Ovary (tissue), 9 donors: ENCODE measurements around the gene KSR1. TPM values are rescaled to one million over a fixed set of nuclear protein-coding genes. Genes with fewer than 3 reads are reported as not detected.

Experiments used
- DNase-seq, 5 donors: peaks; one replicate each; pipeline ENCODE4 v3.0.0-alpha.2; 2019 to 2020
- H3K27ac ChIP-seq, 2 donors: fragments of 200-600 bp; one replicate each; pipeline versions ENCODE4 v1.5.1 to v1.8.0; 2019 to 2022
- H3K27me3 ChIP-seq: fragments of 200-600 bp; one replicate; pipeline ENCODE4 v1.8.0; 2022
- H3K36me3 ChIP-seq: fragments of 200-600 bp; sonication (generic); one replicate; pipeline ENCODE4 v1.5.1; 2019
- H3K4me1 ChIP-seq: one replicate; pipeline ENCODE4 v1.8.1; 2013; ENCODE audit warnings: mild to moderate bottlenecking, moderate library complexity; ENCODE audit not compliant: insufficient read depth
- H3K4me3 ChIP-seq: fragments of 200-600 bp; sonication (generic); one replicate; pipeline ENCODE4 v1.5.1; 2017
- H3K9me3 ChIP-seq, 2 donors: fragments of 200-600 bp in 1 of 2; sonication (generic) in 1 of 2; one replicate each; pipeline versions ENCODE4 v1.5.1 to v1.8.1; 2013 to 2019; ENCODE audit warnings: mild to moderate bottlenecking in 1 of 2, moderate library complexity in 1 of 2
- CTCF ChIP-seq, 3 donors: fragments of 450-650 bp in 2 of 3; fragments of 200-600 bp in 1 of 3; IDR thresholded peaks; one replicate each; pipeline versions ENCODE4 v1.5.1 to v1.8.0; 2016 to 2022; ENCODE audit warnings: antibody characterized with exemption in 3 of 3, mild to moderate bottlenecking in 1 of 3
- EP300 ChIP-seq: sonication (generic); formaldehyde crosslinking; IDR thresholded peaks from one replicate; pipeline ENCODE4 v1.6.1; 2017; ENCODE audit warnings: antibody characterized with exemption
- POLR2A ChIP-seq: fragments of 450-650 bp; IDR thresholded peaks from one replicate; pipeline ENCODE4 v1.6.1; 2017; ENCODE audit warnings: antibody characterized with exemption, mild to moderate bottlenecking, moderate library complexity
- WGBS, 3 donors: extraction: QIAGEN DNeasy Blood & Tissue Kit in 1 of 3; methylation state at CpG; one replicate each; pipeline versions ENCODE4 v1.1.5 to v1.1.7; 2013 to 2017; 5-methylcytosine and 5-hydroxymethylcytosine counted together
- intact Hi-C, 4 donors: fragments of 100-400 bp; cut with DNase I; formaldehyde crosslinking; loops; one replicate each; pipeline versions ENCODE4 v1.11.0 to v1.15.1; 2022 to 2023
- polyA plus RNA-seq, 2 donors: library from polyadenylated mRNA; stranded (reverse); fragments of 200-250 nt in 1 of 2; fragments of 350-450 nt in 1 of 2; fragmentation: Illumina TruSeq in 1 of 2; extraction: RNeasy Lipid Tissue Mini Kit (QIAGEN cat#74804) in 1 of 2; gene quantifications; one replicate each; pipeline ENCODE4 v1.2.3, GENCODE V29; 2013 to 2014
- total RNA-seq, 7 donors: library from RNA; depleted of rRNA in 2 of 7; stranded (reverse); fragments of >200 nt in 2 of 7; fragmentation: NEBNext Ultra II Directional in 3 of 7; extraction: Animal tissue kit (Norgen Biotek cat#: 25700) in 3 of 7; gene quantifications; one replicate each; pipeline versions ENCODE4 v1.1.0 to v1.2.4, GENCODE V29; 2016 to 2023
- donor health status: DM: no; HTN: no; CAD: no; lungs with moderate emphysema.
- donor health status: DM: no; HTN: no; CAD: no.
- donor health status: Bipolar disorder and iron deficiency.
- donor health status: DM: yes; HTN: yes; CAD: no.
- donor health status: DM: no; HTN: no; CAD: no.
- donor health status: DM: yes; HTN: yes; CAD: no.

Gene KSR1
- total and polyA plus RNA-seq, 9 donors: 27.7 to 84.8 (median 39.5) TPM

- intact Hi-C loops: no loop called here
- Histone ChIP-seq H3K4me1 (peaks cover 3% of the 10 kb centered on the region), H3K27me3 (no peaks in the 10 kb centered on the region), H3K4me3 (no peak overlapping the region), H3K36me3 (no peaks in the 10 kb centered on the region), H3K9me3 (no peaks in the 10 kb centered on the region), H3K27ac (no peak overlapping the region)
- no peak for TF ChIP-seq CTCF (IDR thresholded peaks at IDR 0.05)
- TF ChIP-seq POLR2A: no peak
- TF ChIP-seq EP300: no peak
- WGBS, 3 donors: 76 to 85% (median 81%) methylated on average over 7 of the region's 7 CpGs
- no peak for DNase-seq
These were observed 90.5 kb downstream of the KSR1 start for GRCh38 chr17:27546624-27547300.

GRCh38 chr17:27547301-27547683, 91.0 kb downstream of the KSR1 start:
- TF ChIP-seq POLR2A (no peak), CTCF (IDR thresholded peaks at IDR 0.05) (no peak), EP300 (no peak)
- WGBS, 3 donors: 50 to 82% (median 65%) methylated on average over 4 of the region's 4 CpGs
- DNase-seq: no peak
- H3K27ac ChIP-seq: no peak overlapping the region
- H3K4me3 ChIP-seq: no peak overlapping the region
- H3K9me3 ChIP-seq: no peaks in the 10 kb centered on the region
- intact Hi-C loops: no loop called here
- peaks cover 3% of the 10 kb centered on the region for H3K4me1 ChIP-seq
- no peaks in the 10 kb centered on the region for H3K36me3 ChIP-seq
- H3K27me3 ChIP-seq: no peaks in the 10 kb centered on the region

GRCh38 chr17:27548369-27548768, 92.1 kb downstream of the KSR1 start:
- TF ChIP-seq CTCF (IDR thresholded peaks at IDR 0.05) (no peak), POLR2A (no peak), EP300 (no peak)
- H3K27ac ChIP-seq: no peak overlapping the region
- H3K36me3 ChIP-seq: no peaks in the 10 kb centered on the region
- H3K4me3 ChIP-seq: no peak overlapping the region
- intact Hi-C loops: no loop called here
- H3K27me3 ChIP-seq: no peaks in the 10 kb centered on the region
- no peaks in the 10 kb centered on the region for H3K9me3 ChIP-seq
- 97 to 99% (median 98%) methylated on average over 7 of the region's 7 CpGs for WGBS, 3 donors
- H3K4me1 ChIP-seq: peaks cover 10% of the 10 kb centered on the region
- DNase-seq: no peak

DNA sequence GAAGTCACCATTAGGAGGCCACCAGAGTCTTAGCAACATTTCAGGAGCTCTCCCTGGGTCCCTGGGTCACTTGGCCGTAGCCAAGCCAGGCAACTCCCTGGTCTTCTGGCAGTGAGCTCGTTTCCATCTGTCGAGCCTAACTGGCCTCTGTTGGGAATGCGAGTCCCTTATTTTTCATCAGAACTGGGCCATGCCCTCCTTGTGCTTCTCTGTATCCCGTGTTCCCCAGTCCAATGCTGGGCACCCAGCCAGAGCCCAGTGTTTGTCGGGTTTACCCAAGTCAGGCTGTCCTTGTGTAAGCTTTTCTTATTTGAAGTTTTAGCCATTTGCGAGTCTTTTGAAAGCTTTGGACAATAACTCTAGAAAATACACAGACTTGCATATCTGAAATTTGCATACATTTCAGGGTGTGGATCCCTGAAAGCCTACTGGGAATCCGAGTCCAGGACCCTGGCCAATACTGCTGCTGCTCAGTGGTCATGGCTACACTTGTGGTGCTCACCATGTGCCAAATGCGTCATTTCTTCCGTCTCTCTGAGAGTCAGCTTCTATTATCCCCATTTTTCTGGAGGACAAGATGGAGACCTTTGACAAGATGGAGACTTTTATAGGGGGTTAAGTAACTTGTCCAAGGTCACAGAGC, 93.1 kb downstream of the KSR1 start:
- intact Hi-C loops: no loop called here
- Histone ChIP-seq H3K36me3 (no peaks in the 10 kb centered on the region), H3K4me3 (no peak overlapping the region), H3K9me3 (no peaks in the 10 kb centered on the region), H3K4me1 (peaks cover 15% of the 10 kb centered on the region), H3K27ac (no peak overlapping the region), H3K27me3 (no peaks in the 10 kb centered on the region)
- WGBS, 3 donors: 56 to 68% (median 65%) methylated on average over 10 of the region's 10 CpGs
- peak in 4 of 5 donors; percentile 56 to 78 (median 70) for DNase-seq
- TF ChIP-seq CTCF (IDR thresholded peaks at IDR 0.05): no peak
- no peak for TF ChIP-seq POLR2A
- no peak for TF ChIP-seq EP300
